Activated T-helper 2 cell treated with anti-CD3 and anti-CD28 coated beads, Interferon-gamma antibody, Interleukin-2, Interleukin-4, amounts not matched to agents 10 μg/mL and 5 μg/mL and 100 μg/mL, durations not matched to agents 14 hours and 24 hours and 36 hours (primary cell): ENCODE measurements around the gene RPL22L1. TPM values are rescaled to one million over a fixed set of nuclear protein-coding genes. Genes with fewer than 3 reads are reported as not detected.
"Not testable (repeated sequence)": the region's sequence is repeated elsewhere in the genome, so short reads cannot be mapped to it uniquely, and the experiment has no call there.

Source experiments
- DNase-seq: peaks from one replicate; pipeline ENCODE4 v3.0.0; 2021; ENCODE audit warnings: low spot score
- H3K27ac Mint-ChIP-seq: one replicate; pipeline ENCODE4 v1.8.0; 2021; ENCODE audit warnings: mixed read lengths
- H3K27me3 Mint-ChIP-seq: one replicate; pipeline ENCODE4 v1.8.0; 2021; ENCODE audit warnings: low read depth, mixed read lengths
- H3K36me3 Mint-ChIP-seq: one replicate; pipeline ENCODE4 v1.8.0; 2021; ENCODE audit warnings: low read depth, mixed read lengths
- H3K4me1 Mint-ChIP-seq: one replicate; pipeline ENCODE4 v1.8.0; 2021; ENCODE audit warnings: low read depth, mixed read lengths
- H3K4me3 Mint-ChIP-seq: one replicate; pipeline ENCODE4 v1.8.0; 2021; ENCODE audit warnings: low read depth, mild to moderate bottlenecking, moderate library complexity, mixed read lengths
- H3K9me3 Mint-ChIP-seq: one replicate; pipeline ENCODE4 v1.8.0; 2021; ENCODE audit warnings: mixed read lengths
- intact Hi-C: fragments of 100-400 bp; cut with micrococcal nuclease; formaldehyde crosslinking; loops from one replicate; pipeline ENCODE4 v1.15.1; 2023
- total RNA-seq: library from RNA; stranded (reverse); gene quantifications from 2 replicates; pipeline ENCODE4 v1.2.3, GENCODE V29; 2022

The RPL22L1 gene
- total RNA-seq, 1 donor from 2014 or later = 173 TPM

DNA sequence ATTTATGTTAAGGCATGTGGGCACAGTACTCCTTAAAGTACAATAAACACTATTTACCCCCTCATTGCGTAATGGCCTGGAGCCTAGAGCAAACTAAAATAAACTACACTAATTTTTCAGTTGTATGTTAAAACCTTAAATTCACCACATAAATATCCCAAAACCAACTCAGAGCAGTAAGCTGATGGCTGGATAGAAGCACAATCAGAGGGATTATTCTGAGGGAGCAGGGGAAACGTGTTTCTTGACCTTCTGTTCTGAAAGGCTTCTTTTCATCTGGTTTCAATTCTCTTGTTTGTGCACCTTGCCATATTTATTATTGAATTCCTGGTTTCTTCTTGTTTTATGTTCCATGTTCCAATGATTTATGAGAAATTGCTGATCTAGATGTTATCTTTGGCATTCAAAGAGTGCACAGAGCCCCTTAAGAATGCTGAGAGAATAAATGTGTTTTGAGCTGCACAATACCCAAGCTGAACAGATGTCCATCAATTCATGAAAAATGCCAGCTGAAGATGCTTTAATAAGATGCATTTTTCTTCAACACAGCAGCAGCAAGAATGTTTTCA is 29.6 kb downstream of the RPL22L1 start:
- no peaks in the 10 kb centered on the region for H3K4me1 Mint-ChIP-seq
- no peak overlapping the region for H3K27ac Mint-ChIP-seq
- intact Hi-C loops = no loop called here
- H3K36me3 Mint-ChIP-seq = no peaks in the 10 kb centered on the region
- DNase-seq = no peak
- no peak overlapping the region for H3K4me3 Mint-ChIP-seq
- H3K27me3 Mint-ChIP-seq = peaks cover 59% of the 10 kb centered on the region
- H3K9me3 Mint-ChIP-seq = no peaks in the 10 kb centered on the region

DNA sequence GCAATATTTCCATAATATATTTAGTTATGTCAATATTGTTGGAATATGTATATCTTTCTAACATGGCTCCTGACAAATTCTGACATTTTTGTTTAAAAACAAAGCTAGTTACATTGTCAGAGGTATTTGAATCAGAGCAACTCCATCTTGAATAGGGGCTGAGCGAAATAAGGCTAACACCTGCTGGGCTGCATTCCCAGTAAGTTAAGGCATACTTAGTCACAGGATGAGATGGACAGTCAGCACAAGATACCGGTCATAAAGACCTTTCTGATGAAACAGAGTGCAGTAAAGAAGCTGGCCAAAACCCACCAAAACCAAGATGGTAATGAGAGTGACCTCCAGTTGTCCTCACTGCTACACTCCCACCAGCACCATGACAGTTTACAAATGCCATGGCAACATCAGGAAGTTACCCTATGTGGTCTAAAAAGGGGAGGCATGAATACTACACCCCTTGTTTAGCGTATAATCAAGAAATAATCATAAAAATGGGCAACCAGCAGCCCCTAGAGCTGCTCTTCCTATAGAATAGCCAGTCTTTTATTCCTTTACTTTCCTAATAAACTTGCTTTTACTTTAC is 30.4 kb downstream of the RPL22L1 start:
- DNase-seq = no peak
- Mint-ChIP-seq H3K27ac (no peak overlapping the region), H3K27me3 (peaks cover 57% of the 10 kb centered on the region), H3K9me3 (no peaks in the 10 kb centered on the region), H3K4me1 (no peaks in the 10 kb centered on the region), H3K4me3 (no peak overlapping the region), H3K36me3 (no peaks in the 10 kb centered on the region)
- intact Hi-C loops = no loop called here

DNA sequence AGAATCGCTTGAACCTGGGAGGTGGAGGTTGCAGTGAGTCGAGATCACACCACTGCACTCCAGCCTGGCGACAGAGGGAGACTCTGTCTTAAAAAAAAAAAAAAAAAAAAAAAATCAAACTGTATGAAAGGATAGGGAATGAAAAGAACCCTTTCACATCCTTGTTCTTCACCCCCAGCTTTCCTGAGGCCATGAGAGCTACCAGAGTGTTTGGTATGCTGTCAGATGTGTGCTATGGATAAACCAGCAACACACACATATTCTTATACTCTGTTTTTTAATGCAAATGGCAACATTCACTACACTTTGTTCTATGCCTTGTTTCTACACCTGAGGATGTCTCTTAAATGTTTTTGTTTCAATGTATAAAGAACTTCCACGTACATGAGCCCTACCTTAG is 33.5 kb downstream of the RPL22L1 start:
- H3K9me3 Mint-ChIP-seq = no peaks in the 10 kb centered on the region
- H3K27ac Mint-ChIP-seq = no peak overlapping the region
- no peaks in the 10 kb centered on the region for H3K36me3 Mint-ChIP-seq
- peaks cover 3% of the 10 kb centered on the region for H3K4me1 Mint-ChIP-seq
- no peak overlapping the region for H3K4me3 Mint-ChIP-seq
- intact Hi-C loops = no loop called here
- no peak for DNase-seq
- H3K27me3 Mint-ChIP-seq = peaks cover 39% of the 10 kb centered on the region

DNA sequence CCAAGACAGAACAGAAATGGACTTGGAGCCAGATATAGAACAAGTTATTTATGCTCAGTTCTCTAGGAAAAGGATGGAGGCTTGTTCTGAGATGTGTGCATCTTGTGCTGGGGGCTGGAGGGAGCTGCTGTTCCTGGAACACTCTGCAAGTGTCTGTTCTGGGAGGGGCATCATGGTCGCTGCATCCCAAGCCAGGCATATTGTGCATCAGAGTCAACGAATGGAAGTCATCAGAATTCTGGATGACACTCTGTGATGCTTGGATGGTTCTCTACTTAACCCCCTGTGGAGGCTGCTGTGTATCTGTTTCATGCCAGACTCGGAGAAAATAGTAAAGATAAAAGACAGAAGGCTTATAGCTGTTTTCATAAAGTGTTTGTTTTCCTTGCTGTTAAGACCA is 34.7 kb downstream of the RPL22L1 start:
- no peak overlapping the region for H3K27ac Mint-ChIP-seq
- DNase-seq = no peak
- peaks cover 4% of the 10 kb centered on the region for H3K4me1 Mint-ChIP-seq
- no peak overlapping the region for H3K4me3 Mint-ChIP-seq
- no peaks in the 10 kb centered on the region for H3K9me3 Mint-ChIP-seq
- no peaks in the 10 kb centered on the region for H3K36me3 Mint-ChIP-seq
- intact Hi-C loops = no loop called here
- peaks cover 38% of the 10 kb centered on the region for H3K27me3 Mint-ChIP-seq

DNA sequence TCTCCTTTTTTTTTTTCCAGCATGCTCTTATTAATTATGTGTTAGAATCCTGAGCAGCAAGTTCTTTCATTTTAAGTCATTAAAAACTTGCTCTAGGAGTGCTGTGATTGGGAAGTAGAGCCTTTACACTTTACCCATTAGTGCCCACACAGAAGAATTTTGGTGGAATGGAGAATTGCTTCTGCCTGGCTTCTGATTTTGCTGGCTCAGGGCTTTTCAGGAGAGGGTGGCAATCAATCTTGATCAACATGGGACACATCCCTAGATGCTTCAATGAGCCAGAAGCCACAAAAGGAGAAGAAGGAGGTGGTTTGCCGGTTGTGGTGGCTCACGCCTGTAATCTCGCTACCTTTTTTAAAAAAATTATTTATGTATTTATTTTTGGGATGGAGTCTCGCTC is 39.4 kb downstream of the RPL22L1 start:
- Mint-ChIP-seq H3K27me3 (peaks cover 36% of the 10 kb centered on the region), H3K27ac (no peak overlapping the region), H3K4me3 (no peak overlapping the region), H3K36me3 (no peaks in the 10 kb centered on the region), H3K9me3 (no peaks in the 10 kb centered on the region), H3K4me1 (peaks cover 13% of the 10 kb centered on the region)
- intact Hi-C loops = no loop called here
- DNase-seq = no peak

DNA sequence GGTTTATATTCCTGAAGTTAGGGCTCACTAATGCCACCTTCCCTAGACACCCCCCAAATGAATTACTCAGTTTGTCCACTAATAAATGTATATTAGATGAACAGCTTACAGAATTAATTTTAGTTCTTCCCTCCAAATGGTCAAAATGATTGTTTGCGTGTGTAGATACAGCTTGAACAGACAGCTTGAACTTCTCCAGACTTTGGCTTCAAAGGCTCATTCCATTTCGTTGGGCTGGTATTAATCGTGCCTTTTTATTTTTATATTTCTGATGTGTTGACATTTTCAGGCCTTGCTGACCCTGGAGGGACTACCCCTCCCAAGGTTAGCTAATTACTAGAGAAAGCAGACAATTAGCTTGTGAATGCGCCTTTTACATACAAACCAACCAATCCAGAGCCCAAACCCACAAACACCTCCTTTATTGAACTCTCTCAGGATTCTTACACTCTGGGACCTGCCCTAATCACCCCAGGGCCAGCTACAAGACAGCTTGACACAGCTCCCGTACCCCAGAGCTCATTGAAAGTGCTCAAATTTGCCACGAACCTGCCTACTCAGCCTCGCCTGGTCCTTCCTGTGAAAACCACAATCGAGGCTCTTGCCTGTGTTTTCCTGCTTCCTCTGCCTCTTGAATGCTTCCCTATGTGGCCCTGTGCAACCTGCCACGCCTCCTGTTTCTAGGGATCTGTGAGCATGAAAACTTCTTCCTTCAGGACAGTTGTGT is 40.3 kb downstream of the RPL22L1 start:
- Mint-ChIP-seq H3K27me3 (peaks cover 30% of the 10 kb centered on the region), H3K4me3 (no peak overlapping the region), H3K9me3 (no peaks in the 10 kb centered on the region), H3K36me3 (no peaks in the 10 kb centered on the region), H3K4me1 (peaks cover 13% of the 10 kb centered on the region), H3K27ac (no peak overlapping the region)
- intact Hi-C loops = no loop called here
- no peak for DNase-seq

DNA sequence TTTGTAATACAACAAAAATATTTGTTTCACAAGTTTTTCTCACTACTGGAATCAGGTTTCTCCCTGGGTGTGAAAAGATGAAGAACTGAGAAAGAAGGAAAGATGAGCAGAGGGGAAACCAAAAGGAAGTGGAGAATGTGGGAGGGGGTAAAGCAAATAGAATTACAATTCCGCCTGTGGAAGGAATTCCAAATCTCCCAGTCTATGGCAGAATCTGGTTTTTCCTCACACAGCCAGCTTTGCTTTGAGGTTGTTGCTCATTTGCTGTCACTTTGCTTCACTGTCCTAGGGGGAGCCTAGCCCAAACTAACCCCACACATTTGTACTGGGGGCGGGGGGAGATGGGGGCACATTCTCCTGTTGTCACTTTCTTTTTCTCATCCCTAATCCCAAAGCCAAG is 43.9 kb downstream of the RPL22L1 start:
- Mint-ChIP-seq H3K36me3 (no peaks in the 10 kb centered on the region), H3K4me3 (no peak overlapping the region), H3K4me1 (peaks cover 11% of the 10 kb centered on the region), H3K9me3 (no peaks in the 10 kb centered on the region), H3K27ac (no peak overlapping the region), H3K27me3 (peaks cover 29% of the 10 kb centered on the region)
- no peak for DNase-seq
- intact Hi-C loops = no loop called here

DNA sequence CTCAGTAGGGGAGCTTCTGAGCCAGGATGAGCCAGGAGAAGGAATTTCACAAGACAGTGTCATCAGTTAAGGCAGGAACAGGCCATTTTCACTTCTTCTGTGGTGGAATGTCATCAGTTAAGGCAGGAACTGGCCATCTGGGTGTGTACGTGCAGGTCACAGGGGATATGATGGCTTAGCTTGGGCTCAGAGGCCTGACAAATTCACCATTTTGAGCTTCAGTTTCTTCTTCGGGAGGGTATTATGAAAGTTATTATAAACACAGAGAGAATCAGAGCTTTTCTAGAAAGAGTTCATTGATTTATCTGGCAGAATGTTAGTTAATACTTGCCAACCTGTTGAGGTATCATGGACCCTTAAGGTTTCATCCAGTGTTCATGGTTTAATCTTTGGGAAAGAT is 46.4 kb downstream of the RPL22L1 start:
- peaks cover 18% of the 10 kb centered on the region for H3K27me3 Mint-ChIP-seq
- not testable (repeated sequence) for H3K9me3 Mint-ChIP-seq

DNA sequence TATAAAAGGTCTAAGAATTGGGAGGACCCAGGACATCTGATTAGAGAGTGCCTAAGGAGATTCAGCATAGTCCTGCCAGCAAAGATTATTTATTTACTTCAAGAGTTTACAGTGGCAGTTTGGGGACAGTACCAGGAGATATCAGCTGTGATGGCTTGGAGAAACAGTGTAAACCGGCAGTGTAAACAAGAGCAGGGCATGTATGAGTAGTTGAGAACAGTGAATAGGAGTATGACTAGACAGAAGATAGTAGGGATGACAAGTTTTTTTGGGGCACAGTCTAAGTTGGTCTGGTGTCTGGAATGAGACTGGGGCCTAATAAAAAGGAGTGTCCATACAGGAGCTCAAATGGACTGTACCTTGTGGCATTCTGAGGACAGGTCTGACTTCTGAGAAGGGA is 51.7 kb downstream of the RPL22L1 start:
- H3K4me3 Mint-ChIP-seq, H3K36me3 Mint-ChIP-seq, DNase-seq, H3K27ac Mint-ChIP-seq, intact Hi-C loops, H3K9me3 Mint-ChIP-seq, H3K4me1 Mint-ChIP-seq: not testable (repeated sequence)
- peaks cover 16% of the 10 kb centered on the region for H3K27me3 Mint-ChIP-seq

More for the DNA sequence above, 46.4 kb downstream of the RPL22L1 start:
- DNase-seq, H3K4me3 Mint-ChIP-seq, H3K27ac Mint-ChIP-seq, intact Hi-C loops, H3K4me1 Mint-ChIP-seq, H3K36me3 Mint-ChIP-seq: not testable (repeated sequence)

DNA sequence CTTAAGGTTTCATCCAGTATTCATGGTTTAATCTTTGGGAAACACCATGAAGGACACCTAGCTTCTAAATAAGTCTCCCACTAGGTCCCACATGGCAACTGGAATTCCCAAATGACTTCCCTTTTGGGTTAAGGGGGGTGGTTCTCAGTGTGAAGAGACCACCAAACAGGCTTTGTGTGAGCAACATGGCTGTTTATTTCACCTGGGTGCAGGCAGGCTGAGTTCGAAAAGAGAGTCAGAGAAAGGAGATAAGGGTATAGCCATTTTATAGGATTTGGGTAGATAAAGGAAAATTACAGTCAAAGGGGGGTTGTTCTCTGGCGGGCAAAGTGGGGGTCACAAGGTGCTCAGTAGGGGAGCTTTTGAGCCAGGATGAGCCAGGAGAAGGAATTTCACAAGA is 52.5 kb downstream of the RPL22L1 start:
- H3K4me3 Mint-ChIP-seq, H3K36me3 Mint-ChIP-seq, H3K9me3 Mint-ChIP-seq, DNase-seq, H3K4me1 Mint-ChIP-seq, H3K27ac Mint-ChIP-seq, intact Hi-C loops: not testable (repeated sequence)
- H3K27me3 Mint-ChIP-seq = peaks cover 12% of the 10 kb centered on the region

DNA sequence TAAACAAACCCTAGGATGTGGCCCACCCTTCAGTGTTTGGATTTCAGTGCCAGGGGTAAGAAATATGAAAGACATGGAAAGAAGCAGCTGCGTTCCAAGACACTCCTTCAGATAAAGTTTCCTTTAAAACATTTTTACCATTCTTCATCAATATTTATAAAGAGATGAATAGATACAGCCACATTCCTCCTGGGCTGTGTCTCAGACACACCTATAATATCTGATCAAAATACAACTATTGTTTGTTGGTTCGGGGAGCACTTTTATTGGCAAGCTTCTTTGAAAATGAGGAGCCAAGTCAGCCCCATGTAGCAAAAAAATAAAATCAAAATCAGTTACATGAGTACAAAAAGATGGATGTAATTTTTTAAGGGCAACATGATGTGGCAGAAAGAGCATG is 53.2 kb downstream of the RPL22L1 start:
- Mint-ChIP-seq H3K4me3 (no peak overlapping the region), H3K27ac (no peak overlapping the region), H3K27me3 (peaks cover 8% of the 10 kb centered on the region), H3K9me3 (no peaks in the 10 kb centered on the region), H3K4me1 (peaks cover under 1% of the 10 kb centered on the region), H3K36me3 (no peaks in the 10 kb centered on the region)
- intact Hi-C loops = no loop called here
- DNase-seq = no peak

DNA sequence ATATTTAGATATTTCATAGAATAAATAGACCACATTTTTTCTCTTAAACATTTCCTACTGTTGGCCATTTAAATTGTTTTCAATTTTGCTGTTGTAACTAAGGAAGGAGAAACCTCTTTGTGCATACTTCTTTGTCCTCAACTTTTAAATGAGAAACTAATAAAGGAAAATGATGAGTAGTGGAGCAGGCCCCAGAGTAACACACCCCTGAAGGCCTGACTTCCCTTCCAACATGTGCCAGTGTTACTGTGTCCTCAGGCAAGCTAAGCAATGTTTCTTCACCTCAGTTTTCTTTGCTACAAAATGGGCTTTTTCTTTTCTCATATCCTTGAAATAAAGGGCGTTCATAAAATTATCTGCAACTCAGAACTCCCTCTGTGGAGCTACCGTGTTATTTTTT is 53.7 kb downstream of the RPL22L1 start:
- H3K36me3 Mint-ChIP-seq = no peaks in the 10 kb centered on the region
- H3K9me3 Mint-ChIP-seq = no peaks in the 10 kb centered on the region
- H3K4me1 Mint-ChIP-seq = peaks cover 4% of the 10 kb centered on the region
- H3K27ac Mint-ChIP-seq = no peak overlapping the region
- no peak for DNase-seq
- H3K4me3 Mint-ChIP-seq = no peak overlapping the region
- intact Hi-C loops = no loop called here
- peaks cover 8% of the 10 kb centered on the region for H3K27me3 Mint-ChIP-seq

DNA sequence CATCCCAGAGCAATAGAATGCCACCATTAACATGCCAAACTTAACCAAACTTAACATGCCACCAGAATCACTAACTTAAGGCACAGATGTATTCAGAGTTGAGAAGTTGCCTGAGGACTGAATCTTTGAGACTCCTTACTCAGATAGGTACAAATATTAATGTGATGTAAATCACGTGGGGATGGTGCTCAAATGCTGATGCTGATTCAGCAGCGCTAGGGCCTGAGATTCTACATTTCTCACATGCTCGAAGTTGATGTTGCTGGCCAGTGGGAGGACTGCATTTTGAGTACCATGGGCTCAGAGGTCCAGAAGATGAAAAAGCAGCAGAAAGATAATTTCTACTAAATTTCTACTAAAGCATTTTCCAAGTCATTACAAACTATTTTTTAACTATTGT is 54.1 kb downstream of the RPL22L1 start:
- Mint-ChIP-seq H3K4me1 (peaks cover 4% of the 10 kb centered on the region), H3K27me3 (peaks cover 8% of the 10 kb centered on the region)

More for the DNA sequence above, 54.1 kb downstream of the RPL22L1 start:
- H3K4me3 Mint-ChIP-seq = no peak overlapping the region
- intact Hi-C loops = no loop called here
- H3K9me3 Mint-ChIP-seq = no peaks in the 10 kb centered on the region
- no peak for DNase-seq
- no peak overlapping the region for H3K27ac Mint-ChIP-seq
- H3K36me3 Mint-ChIP-seq = no peaks in the 10 kb centered on the region
